Placental pericyte (primary cell): ENCODE measurements around the gene ELF4. TPM values are rescaled to one million over a fixed set of nuclear protein-coding genes. Genes with fewer than 3 reads are reported as not detected.

Experiments
- total RNA-seq: library from RNA; depleted of rRNA; stranded (reverse); fragments of >200 nt; gene quantifications from 2 replicates; pipeline ENCODE4 v1.2.3, GENCODE V29; 2012

The ELF4 gene
- total RNA-seq: 24.2 and 30.9 TPM in 2 replicates

DNA sequence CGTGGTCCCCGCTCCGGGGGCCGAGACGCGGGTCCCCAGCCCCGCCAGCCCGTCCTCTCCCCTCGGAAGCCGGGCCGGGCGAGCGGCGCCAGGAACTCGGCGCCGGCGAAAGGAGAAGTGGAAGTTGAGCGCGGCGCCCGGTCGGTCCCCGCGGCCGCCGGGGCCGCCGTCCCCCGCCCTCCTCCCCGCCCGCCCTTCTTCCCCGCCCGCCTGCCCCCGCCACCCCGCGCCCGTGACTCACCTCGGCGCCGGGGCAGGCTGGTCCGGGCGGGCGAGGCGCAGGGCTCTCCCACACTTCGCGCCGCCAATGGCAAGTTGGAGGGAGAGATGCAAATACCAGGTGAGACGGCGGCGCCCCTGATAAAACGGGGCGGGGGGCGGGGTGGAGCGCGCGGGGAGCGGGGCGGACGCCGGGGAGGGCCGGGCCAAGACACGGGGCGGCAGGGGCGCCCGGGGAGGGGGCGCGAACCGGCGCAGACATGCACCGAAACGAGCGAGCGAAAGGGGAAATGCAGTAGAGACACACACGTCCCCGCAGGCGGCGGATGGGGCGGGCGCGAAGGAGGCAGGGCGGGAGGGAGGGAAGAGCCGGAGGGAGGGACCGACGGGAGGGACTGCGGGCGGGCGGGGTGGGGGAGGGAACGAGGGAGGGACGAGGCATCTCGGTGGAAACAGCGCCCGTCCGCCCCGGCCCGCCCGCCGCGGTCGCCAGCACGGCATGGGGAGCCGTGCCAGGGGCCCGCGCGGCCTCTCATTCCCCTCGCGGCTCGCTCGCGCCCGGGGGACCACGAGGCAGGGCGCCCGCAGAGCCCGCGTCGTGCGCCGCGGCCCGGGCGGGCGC, at the start of gene ELF4:
Gene ELF4 (minus strand): TSS at position 119 of the 841 bp plus-strand sequence. CDS start 29,167 bp downstream, outside the sequence.

Other genes with a start within 250 kb of the ELF4 start
- gene UTP14A, start 204.3 kb downstream of the ELF4 start, total RNA-seq: 18.5 and 24.7 TPM in 2 replicates
- 1.3 and 1.6 TPM in 2 replicates for gene BCORL1, start 127.9 kb downstream of the ELF4 start, total RNA-seq
- 15.9 and 25.4 TPM in 2 replicates for gene AIFM1, start 55.3 kb upstream of the ELF4 start, total RNA-seq
- gene RAB33A, start 61.5 kb upstream of the ELF4 start, total RNA-seq: 0.72 and 3.3 TPM in 2 replicates
- 2.6 and 9.6 TPM in 2 replicates for gene ZNF280C, start 158.4 kb upstream of the ELF4 start, total RNA-seq
- gene SLC25A14, start 229.4 kb upstream of the ELF4 start, total RNA-seq: 8.3 and 11.6 TPM in 2 replicates